Duodenal mucosa (tissue), 2 donors: ENCODE data around the gene CROT.

Experiments
- H3K27ac ChIP-seq: one replicate; pipeline ENCODE4 v1.7.0; 2013; ENCODE audit warnings: low read depth, low read length
- H3K27me3 ChIP-seq, 2 donors: one replicate each; pipeline ENCODE4 v1.7.0; 2013; ENCODE audit warnings: low read length in 2 of 2, control low read depth in 1 of 2; ENCODE audit not compliant: insufficient read depth in 2 of 2, control insufficient read depth in 1 of 2
- H3K36me3 ChIP-seq, 2 donors: one replicate each; pipeline ENCODE4 v1.7.0; 2013; ENCODE audit warnings: low read length in 2 of 2, control low read depth in 1 of 2; ENCODE audit not compliant: insufficient read depth in 2 of 2, control insufficient read depth in 1 of 2
- H3K4me1 ChIP-seq, 2 donors: one replicate each; pipeline ENCODE4 v1.7.0; 2013; ENCODE audit warnings: low read length in 2 of 2, control low read depth in 1 of 2; ENCODE audit not compliant: insufficient read depth in 2 of 2, control insufficient read depth in 1 of 2
- H3K4me3 ChIP-seq, 2 donors: one replicate each; pipeline ENCODE4 v1.7.0; 2013; ENCODE audit warnings: low read length in 2 of 2, low read depth in 1 of 2
- H3K9ac ChIP-seq, 2 donors: one replicate each; pipeline ENCODE4 v1.7.0; 2013; ENCODE audit warnings: low read length in 2 of 2, low read depth in 1 of 2
- H3K9me3 ChIP-seq, 2 donors: one replicate each; pipeline ENCODE4 v1.7.0; 2013; ENCODE audit warnings: low read length in 2 of 2, control low read depth in 1 of 2; ENCODE audit not compliant: control insufficient read depth in 1 of 2

The CROT gene

GRCh38 chr7:87445897-87446296 lies 100.4 kb downstream of the CROT start:
- H3K36me3 ChIP-seq: no peaks in the 10 kb centered on the region
- no peak overlapping the region for H3K9ac ChIP-seq
- no peak overlapping the region for H3K4me3 ChIP-seq

GRCh38 chr7:87447116-87447635 lies 101.7 kb downstream of the CROT start:
- no peak overlapping the region for H3K27ac ChIP-seq
- no peak overlapping the region for H3K4me3 ChIP-seq
- no peaks in the 10 kb centered on the region for H3K36me3 ChIP-seq
- no peak overlapping the region for H3K9ac ChIP-seq
- no peaks in the 10 kb centered on the region for H3K4me1 ChIP-seq
- no peaks in the 10 kb centered on the region for H3K27me3 ChIP-seq
- no peaks in the 10 kb centered on the region for H3K9me3 ChIP-seq

More at GRCh38 chr7:87445897-87446296, 100.4 kb downstream of the CROT start:
- H3K9me3 ChIP-seq: no peaks in the 10 kb centered on the region
- no peak overlapping the region for H3K27ac ChIP-seq
- no peaks in the 10 kb centered on the region for H3K4me1 ChIP-seq
- no peaks in the 10 kb centered on the region for H3K27me3 ChIP-seq

- Histone ChIP-seq H3K27ac (no peak overlapping the region), H3K9me3 (no peaks in the 10 kb centered on the region), H3K36me3 (no peaks in the 10 kb centered on the region), H3K4me3 (no peak overlapping the region), H3K27me3 (no peaks in the 10 kb centered on the region), H3K4me1 (no peaks in the 10 kb centered on the region), H3K9ac (no peak overlapping the region)
These were observed 102.9 kb downstream of the CROT start for GRCh38 chr7:87448388-87448787.
